SK-N-SH treated with all-trans-retinoic acid at 6 μM for 48 hours (cell line): ENCODE results near the gene TMEM81.

Experiments used
- CREB5 ChIP-seq: fragments of 250-450 bp; sonication (Bioruptor Pico); IDR thresholded peaks from 2 replicates; pipeline ENCODE4 v1.5.1; 2020; ENCODE audit warnings: low read depth, mild to moderate bottlenecking, moderate library complexity
- TCF4 ChIP-seq: fragments of 250-450 bp; sonication (Bioruptor Pico); IDR thresholded peaks from 2 replicates; pipeline ENCODE4 v1.8.0; 2021; ENCODE audit warnings: mild to moderate bottlenecking, moderate library complexity, borderline replicate concordance
- ZNF565 ChIP-seq: fragments of 450-650 bp; formaldehyde crosslinking; conservative IDR thresholded peaks from 2 replicates; pipeline ENCODE4 v1.5.0; 2020; ENCODE audit warnings: low read depth, mild to moderate bottlenecking, moderate library complexity
- ZNF8 ChIP-seq: fragments of 450-650 bp; formaldehyde crosslinking; IDR thresholded peaks from 2 replicates; pipeline ENCODE4 v1.5.0; 2020; ENCODE audit warnings: mild to moderate bottlenecking, moderate library complexity

GRCh38 chr1:205062895-205063294 is 21.4 kb downstream of the TMEM81 start:
- TF ChIP-seq CREB5 (CRISPR knock-in tag) (no peak), ZNF565 (CRISPR knock-in tag) (no peak), ZNF8 (CRISPR knock-in tag) (no peak), TCF4 (no peak)
